Testis (tissue), 2 donors: ENCODE results near the gene GPR108.

Experiments
- CTCF ChIP-seq, 3 experiments: fragments of 450-650 bp in 2 of 3; fragments of 200-600 bp in 1 of 3; sonication (generic) in 1 of 3; IDR thresholded peaks; one replicate each; pipeline ENCODE4 v1.5.1; 2016 to 2019; ENCODE audit warnings: antibody characterized with exemption in 3 of 3, mild to moderate bottlenecking in 2 of 3, moderate library complexity in 1 of 3
- POLR2A ChIP-seq: fragments of 450-650 bp; IDR thresholded peaks from one replicate; pipeline ENCODE4 v1.6.1; 2017; ENCODE audit warnings: antibody characterized with exemption, mild to moderate bottlenecking, moderate library complexity

GRCh38 chr19:6706633-6706958 lies 30.8 kb downstream of the GPR108 start:
- no peak for TF ChIP-seq CTCF (IDR thresholded peaks at IDR 0.05)
- no peak for TF ChIP-seq POLR2A
